ENCODE data around the gene PDZD4.

DNA sequence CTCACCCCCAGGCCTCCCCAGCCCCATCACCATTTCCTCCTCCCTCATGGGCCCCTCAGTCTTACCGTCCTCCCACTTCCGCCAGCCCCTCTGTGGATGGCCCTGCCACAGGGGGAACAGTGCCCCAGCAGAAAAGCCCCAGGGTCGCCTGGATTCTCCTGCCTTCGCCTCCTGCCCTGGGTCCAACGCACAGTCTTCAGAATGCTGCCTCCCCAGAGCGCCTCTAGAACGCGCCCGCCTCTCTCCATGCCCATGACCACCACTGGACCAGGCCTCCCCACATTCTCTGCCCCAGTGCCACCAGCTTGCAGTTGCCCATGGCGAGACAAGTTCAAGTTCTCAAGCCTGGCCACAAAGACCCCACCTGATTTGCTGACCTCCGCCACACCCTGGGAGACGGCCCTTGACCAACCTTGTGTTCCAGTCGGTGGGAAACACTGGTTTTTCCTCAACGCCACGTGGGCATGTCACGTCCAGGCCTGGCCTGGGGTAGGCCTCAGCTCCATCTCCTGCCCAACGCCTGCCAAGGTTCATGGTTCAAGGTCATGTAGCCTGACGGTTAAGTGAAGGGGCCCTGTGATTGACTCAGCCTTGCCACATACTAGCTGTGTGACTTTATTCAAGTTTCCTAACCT lies 66.9 kb downstream of the PDZD4 start:
- TF ChIP-seq, protein P1, sequence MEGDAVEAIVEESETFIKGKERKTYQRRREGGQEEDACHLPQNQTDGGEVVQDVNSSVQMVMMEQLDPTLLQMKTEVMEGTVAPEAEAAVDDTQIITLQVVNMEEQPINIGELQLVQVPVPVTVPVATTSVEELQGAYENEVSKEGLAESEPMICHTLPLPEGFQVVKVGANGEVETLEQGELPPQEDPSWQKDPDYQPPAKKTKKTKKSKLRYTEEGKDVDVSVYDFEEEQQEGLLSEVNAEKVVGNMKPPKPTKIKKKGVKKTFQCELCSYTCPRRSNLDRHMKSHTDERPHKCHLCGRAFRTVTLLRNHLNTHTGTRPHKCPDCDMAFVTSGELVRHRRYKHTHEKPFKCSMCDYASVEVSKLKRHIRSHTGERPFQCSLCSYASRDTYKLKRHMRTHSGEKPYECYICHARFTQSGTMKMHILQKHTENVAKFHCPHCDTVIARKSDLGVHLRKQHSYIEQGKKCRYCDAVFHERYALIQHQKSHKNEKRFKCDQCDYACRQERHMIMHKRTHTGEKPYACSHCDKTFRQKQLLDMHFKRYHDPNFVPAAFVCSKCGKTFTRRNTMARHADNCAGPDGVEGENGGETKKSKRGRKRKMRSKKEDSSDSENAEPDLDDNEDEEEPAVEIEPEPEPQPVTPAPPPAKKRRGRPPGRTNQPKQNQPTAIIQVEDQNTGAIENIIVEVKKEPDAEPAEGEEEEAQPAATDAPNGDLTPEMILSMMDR (IDR thresholded peaks at IDR 0.05 in 8 of 11, conservative IDR thresholded peaks at IDR 0.05 in 3 of 11): no peak
- TF ChIP-seq POLR2A (IDR thresholded peaks at IDR 0.05) (no peak), POLR2AphosphoS5 (IDR thresholded peaks at IDR 0.05) (no peak)

All from spleen (tissue), 7 donors.